H1 (cell line): ENCODE results near the gene SLX4IP. TPM values are rescaled to one million over a fixed set of nuclear protein-coding genes. Genes with fewer than 3 reads are reported as not detected.

Experiments used
- BACH1 ChIP-seq: IDR thresholded peaks from 2 replicates; pipeline ENCODE4 v1.6.1; 2012; ENCODE audit warnings: low read length, improper control_type of control experiment
- CBX8 ChIP-seq: fragments of 300-800, 300-1000 bp; sonication (generic); IDR thresholded peaks from 2 replicates; pipeline ENCODE4 v1.7.1; 2016; ENCODE audit warnings: low read depth, low read length, borderline replicate concordance
- JUN ChIP-seq: IDR thresholded peaks from 2 replicates; pipeline ENCODE4 v1.6.1; 2011; ENCODE audit warnings: low read depth, mild to moderate bottlenecking, improper control_type of control experiment, low read length
- JUND ChIP-seq: IDR thresholded peaks from 2 replicates; pipeline ENCODE4 v1.6.1; 2011; ENCODE audit warnings: mild to moderate bottlenecking, improper control_type of control experiment, low read length
- KDM5A ChIP-seq: fragments of 200-600 bp; IDR thresholded peaks from 2 replicates; pipeline ENCODE4 v1.7.1; 2012; ENCODE audit warnings: mild to moderate bottlenecking, low read length, inconsistent platforms, mixed read lengths
- PHF8 ChIP-seq: fragments of 200-600 bp; sonication (generic); conservative IDR thresholded peaks from 2 replicates; pipeline ENCODE4 v1.7.1; 2012; ENCODE audit warnings: low read depth, mild to moderate bottlenecking, inconsistent platforms, low read length, moderate library complexity
- USF2 ChIP-seq: IDR thresholded peaks from 2 replicates; pipeline ENCODE4 v1.6.1; 2011; ENCODE audit warnings: low read length, improper control_type of control experiment
- polyA plus RNA-seq, 7 experiments: library from polyadenylated mRNA; depleted of rRNA in 3 of 7; stranded (reverse) in 5 of 7; unstranded in 2 of 7; fragments of >200 nt in 5 of 7; fragments of 200-250 nt in 2 of 7; gene quantifications; 1 replicate in 5 of 7; 2 replicates in 1 of 7; 4 replicates in 1 of 7; pipeline versions ENCODE4 v1.2.1 to v1.2.3, GENCODE V29; 2011 to 2013; ENCODE audit warnings: missing spikeins in 2 of 7, mixed read lengths in 2 of 7
- total RNA-seq: library from RNA; stranded (reverse); fragmentation: NEBNext Ultra II Directional; extraction: Animal tissue kit (Norgen Biotek cat#: 25700); gene quantifications from 2 replicates; pipeline ENCODE4 v1.2.1, GENCODE V29; 2021

The SLX4IP gene
- total and polyA plus RNA-seq, 2 of the 8 experiments (the other 6 are each of a cell fraction or from before 2014, with no cell fraction given), result 2.4 to 8.7 TPM

GRCh38 chr20:10655720-10656669 lies 220.9 kb downstream of the SLX4IP start (continued):
- TF ChIP-seq USF2, result no peak
- no peak for TF ChIP-seq JUND
- no peak for TF ChIP-seq JUN
- TF ChIP-seq KDM5A, result no peak
- no peak for TF ChIP-seq CBX8
- TF ChIP-seq PHF8, result no peak
- TF ChIP-seq BACH1, result no peak
- TF ChIP-seq, all 59 proteins: peak for 0
